ENCODE results near the gene UTY.

- no peak for TF ChIP-seq ZNF561 (tag by site-specific recombination; IDR thresholded peaks at IDR 0.05; ENCODE audit: borderline replicate concordance)
- TF ChIP-seq HOXD13 (CRISPR knock-in tag; IDR thresholded peaks at IDR 0.05; ENCODE audit: borderline replicate concordance): no peak
- no peak for TF ChIP-seq ZIC2 (tag by site-specific recombination; IDR thresholded peaks at IDR 0.05)
- TF ChIP-seq ZXDB (tag by site-specific recombination; IDR thresholded peaks at IDR 0.05): no peak
- no peak for TF ChIP-seq CTCF (tag by site-specific recombination; IDR thresholded peaks at IDR 0.05)
Measured at GRCh38 chrY:13345549-13345948, 134.3 kb downstream of the UTY start.
